Gastroesophageal sphincter (tissue), 4 donors: Measurements from ENCODE around the gene ILF3. TPM values are rescaled to one million over a fixed set of nuclear protein-coding genes. Genes with fewer than 3 reads are reported as not detected.
A peak's percentile ranks its signal among the peaks of the same experiment; 100 is the strongest.
"Not testable (repeated sequence)": the region's sequence is repeated elsewhere in the genome, so short reads cannot be mapped to it uniquely, and the experiment has no call there.

Experiments
- ATAC-seq: fragments of 150-250 bp; one replicate; pipeline ENCODE4 v1.9.1; 2016; ENCODE audit warnings: mild to moderate bottlenecking, moderate library complexity
- H3K27ac ChIP-seq, 4 donors: fragments of 200-600 bp; sonication (generic) in 3 of 4; 1 replicate in 3 of 4; 2 replicates in 1 of 4; pipeline ENCODE4 v1.5.1; 2016 to 2019
- H3K27me3 ChIP-seq: fragments of 200-600 bp; sonication (generic); one replicate; pipeline ENCODE4 v1.5.1; 2019
- H3K36me3 ChIP-seq, 2 donors: fragments of 200-600 bp; sonication (generic); one replicate each; pipeline ENCODE4 v1.5.1; 2019; ENCODE audit warnings: control low read depth in 1 of 2
- H3K4me1 ChIP-seq, 3 donors: fragments of 200-600 bp; sonication (generic); 1 replicate in 2 of 3; 2 replicates in 1 of 3; pipeline ENCODE4 v1.5.1; 2016 to 2019; ENCODE audit warnings: control low read depth in 2 of 3
- H3K4me3 ChIP-seq, 2 donors: fragments of 200-600 bp; sonication (generic); one replicate each; pipeline ENCODE4 v1.5.1; 2019; ENCODE audit warnings: mild to moderate bottlenecking in 1 of 2, moderate library complexity in 1 of 2
- H3K9me3 ChIP-seq, 3 donors: fragments of 200-600 bp; sonication (generic); one replicate each; pipeline ENCODE4 v1.5.1; 2017 to 2019; ENCODE audit warnings: control low read depth in 2 of 3
- CTCF ChIP-seq, 4 experiments: fragments of 200-600 bp in 2 of 4; fragments of 450-650 bp in 2 of 4; sonication (generic) in 1 of 4; IDR thresholded peaks; one replicate each; pipeline ENCODE4 v1.5.1; 2017 to 2019; ENCODE audit warnings: antibody characterized with exemption in 4 of 4, mild to moderate bottlenecking in 2 of 4, moderate library complexity in 2 of 4
- EP300 ChIP-seq: sonication (generic); formaldehyde crosslinking; IDR thresholded peaks from one replicate; pipeline ENCODE4 v1.6.1; 2017; ENCODE audit warnings: antibody characterized with exemption, mild to moderate bottlenecking
- POLR2A ChIP-seq, 2 donors: fragments of 450-650 bp; IDR thresholded peaks; one replicate each; pipeline ENCODE4 v1.6.1; 2017; ENCODE audit warnings: antibody characterized with exemption in 2 of 2, mild to moderate bottlenecking in 2 of 2, moderate library complexity in 1 of 2
- POLR2AphosphoS5 ChIP-seq: sonication (generic); formaldehyde crosslinking; IDR thresholded peaks from one replicate; pipeline ENCODE4 v1.6.1; 2017; ENCODE audit warnings: antibody characterized with exemption
- WGBS, 2 donors: methylation state at CpG; one replicate each; pipeline ENCODE4 v1.1.5; 2018; ENCODE audit warnings: low coverage in 1 of 2; 5-methylcytosine and 5-hydroxymethylcytosine counted together
- total RNA-seq, 4 donors: library from RNA; depleted of rRNA; stranded (reverse); fragments of >200 nt; gene quantifications; one replicate each; pipeline ENCODE4 v1.1.0, GENCODE V29; 2016

Gene ILF3
- total RNA-seq, 4 donors from 2014 or later, result 67.2 to 128 (median 120) TPM

- Histone ChIP-seq H3K4me3 (no peak overlapping the region), H3K36me3 (peaks cover 0 to 52% of the 10 kb centered on the region in 2 donors), H3K27ac (peak overlapping the region in 1 of 4 donors; percentile 31), H3K4me1 (peaks cover 0 to 72% (median 6%) of the 10 kb centered on the region in 3 donors), H3K9me3 (no peaks in the 10 kb centered on the region), H3K27me3 (no peaks in the 10 kb centered on the region)
- no peak for TF ChIP-seq EP300
- no peak for TF ChIP-seq CTCF (IDR thresholded peaks at IDR 0.05)
- WGBS, 2 donors, result 25 to 33% methylated on average over 1 of the region's 1 CpG
- no peak for ATAC-seq
These were observed 16.0 kb downstream of the ILF3 start for GRCh38 chr19:10670182-10670581.

GRCh38 chr19:10670876-10671804 is 17.0 kb downstream of the ILF3 start:
- Histone ChIP-seq H3K27ac (peak overlapping the region in 1 of 4 donors; percentile 31), H3K36me3 (peaks cover 0 to 60% of the 10 kb centered on the region in 2 donors), H3K4me3 (no peak overlapping the region), H3K4me1 (peaks cover 0 to 64% (median 6%) of the 10 kb centered on the region in 3 donors), H3K9me3 (no peaks in the 10 kb centered on the region), H3K27me3 (no peaks in the 10 kb centered on the region)
- ATAC-seq, result no peak
- WGBS, 2 donors, result 51 to 70% methylated on average over 2 to 13 of the region's 24 CpGs
- TF ChIP-seq POLR2A (IDR thresholded peaks at IDR 0.05) (no peak), EP300 (no peak), POLR2AphosphoS5 (no peak), CTCF (IDR thresholded peaks at IDR 0.05) (no peak)

GRCh38 chr19:10671922-10672321 is 17.8 kb downstream of the ILF3 start:
- H3K27me3 ChIP-seq, H3K4me3 ChIP-seq, ATAC-seq, H3K27ac ChIP-seq, H3K9me3 ChIP-seq: not testable (repeated sequence)
- H3K36me3 ChIP-seq, result peaks cover 0 to 67% of the 10 kb centered on the region in 2 donors
- 83% methylated on average over 3 of the region's 3 CpGs; no CpG with 5 or more reads in 1 of the 2 donors for WGBS, 2 donors
- H3K4me1 ChIP-seq, result peaks cover 0 to 57% (median 6%) of the 10 kb centered on the region in 3 donors

GRCh38 chr19:10675214-10675613 is 21.1 kb downstream of the ILF3 start:
- peaks cover 0 to 91% of the 10 kb centered on the region in 2 donors for H3K36me3 ChIP-seq
- ATAC-seq, result not testable (repeated sequence)
- whole genome bisulfite sequencing, 2 donors, result 70 to 74% methylated on average over 2 to 3 of the region's 8 CpGs

GRCh38 chr19:10677751-10678150 is 23.6 kb downstream of the ILF3 start:
- 87 to 100% methylated on average over 1 to 13 of the region's 13 CpGs for WGBS, 2 donors
- H3K4me1 ChIP-seq, result peaks cover 0 to 5% (median 0%) of the 10 kb centered on the region in 3 donors
- no peak for ATAC-seq
- H3K4me3 ChIP-seq, result no peak overlapping the region
- H3K9me3 ChIP-seq, result no peaks in the 10 kb centered on the region
- no peak for TF ChIP-seq POLR2AphosphoS5
- no peak for TF ChIP-seq CTCF (IDR thresholded peaks at IDR 0.05)
- no peak for TF ChIP-seq EP300
- TF ChIP-seq POLR2A (IDR thresholded peaks at IDR 0.05), result no peak
- peaks cover 0 to 94% of the 10 kb centered on the region in 2 donors for H3K36me3 ChIP-seq
- no peaks in the 10 kb centered on the region for H3K27me3 ChIP-seq
- no peak overlapping the region for H3K27ac ChIP-seq

More at GRCh38 chr19:10675214-10675613, 21.1 kb downstream of the ILF3 start:
- not testable (repeated sequence) for H3K27me3 ChIP-seq, H3K4me3 ChIP-seq, H3K27ac ChIP-seq, H3K9me3 ChIP-seq
- peaks cover 0 to 29% (median 6%) of the 10 kb centered on the region in 3 donors for H3K4me1 ChIP-seq

- Histone ChIP-seq H3K9me3 (no peaks in the 10 kb centered on the region), H3K36me3 (peaks cover 0 to 94% of the 10 kb centered on the region in 2 donors), H3K27me3 (no peaks in the 10 kb centered on the region), H3K4me3 (no peak overlapping the region), H3K4me1 (no peaks in the 10 kb centered on the region), H3K27ac (no peak overlapping the region)
- WGBS, 2 donors, result 91 to 100% methylated on average over 1 to 8 of the region's 12 CpGs
- no peak for ATAC-seq
- TF ChIP-seq POLR2A (IDR thresholded peaks at IDR 0.05) (no peak), POLR2AphosphoS5 (no peak), EP300 (no peak), CTCF (IDR thresholded peaks at IDR 0.05) (no peak)
These were observed 24.7 kb downstream of the ILF3 start for GRCh38 chr19:10678813-10679212.
